SW480 (cell line): ENCODE measurements around the gene SLC26A11.
"Not testable (repeated sequence)": the region's sequence is repeated elsewhere in the genome, so short reads cannot be mapped to it uniquely, and the experiment has no call there.

ENCODE experiments used
- DNase-seq: peaks from one replicate; pipeline ENCODE4 v3.0.0-alpha.2; 2016; ENCODE audit warnings: low spot score

SLC26A11 gene

DNA sequence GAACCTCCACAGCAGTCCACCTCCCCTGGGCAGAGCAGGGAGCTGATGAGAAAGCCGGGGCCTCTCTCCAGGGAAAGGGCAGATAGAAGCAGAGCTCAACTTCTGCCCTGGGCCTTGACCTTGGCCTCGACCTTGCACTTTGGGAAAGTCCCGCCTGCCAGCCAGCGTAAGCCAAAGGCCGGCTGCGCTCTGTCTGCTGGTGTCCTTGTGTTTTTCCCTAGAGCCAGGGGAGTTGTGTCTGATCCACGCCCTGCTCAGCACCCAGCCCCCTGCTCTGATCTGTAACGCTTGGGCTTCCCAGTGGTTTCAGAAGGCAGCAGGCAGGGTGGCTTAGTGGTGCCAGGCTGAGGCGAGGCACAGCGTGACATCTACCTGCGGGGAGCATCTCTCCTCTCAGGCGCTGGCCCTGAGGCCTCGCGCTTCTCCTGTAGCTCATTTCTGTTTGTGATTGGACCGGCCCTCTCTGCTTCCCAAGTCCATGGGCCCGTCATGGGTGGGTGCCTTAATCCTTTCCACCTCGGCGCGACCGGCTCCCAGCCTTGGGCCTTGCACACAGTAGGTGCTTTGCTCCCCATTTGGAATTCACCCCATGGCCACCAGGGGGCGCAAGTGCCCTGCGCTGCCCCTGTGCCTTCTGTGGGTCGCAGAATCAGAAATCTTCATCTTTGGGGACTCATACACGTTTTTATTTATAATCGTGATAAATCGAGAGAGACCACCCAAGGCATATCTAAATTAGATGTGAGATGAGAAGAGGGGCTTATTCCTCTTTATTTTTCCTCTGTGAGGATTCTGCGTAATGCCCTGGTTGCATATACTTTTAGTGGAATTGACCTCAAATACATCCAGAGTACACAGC lies 24.3 kb upstream of the SLC26A11 start:
- no peak for DNase-seq

DNA sequence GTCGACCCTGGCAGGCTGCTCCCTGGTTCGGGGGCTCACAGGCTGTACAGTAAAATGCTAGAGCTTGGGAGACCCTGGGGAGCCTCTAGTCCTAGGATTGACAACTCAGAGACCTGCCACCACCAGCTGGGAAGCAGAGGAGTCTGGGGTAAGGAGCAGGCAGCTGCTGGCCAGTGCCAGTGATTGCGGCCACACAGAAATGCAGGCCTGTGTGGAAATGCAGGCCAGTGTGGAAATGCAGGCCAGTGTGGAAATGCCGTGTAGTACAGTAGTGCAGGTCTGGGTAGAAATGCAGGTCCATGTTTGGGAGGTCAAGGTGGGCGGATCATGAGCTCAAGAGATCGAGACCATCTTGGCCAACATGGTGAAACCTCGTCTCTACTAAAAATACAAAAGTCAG lies 23.6 kb upstream of the SLC26A11 start:
- DNase-seq = no peak

DNA sequence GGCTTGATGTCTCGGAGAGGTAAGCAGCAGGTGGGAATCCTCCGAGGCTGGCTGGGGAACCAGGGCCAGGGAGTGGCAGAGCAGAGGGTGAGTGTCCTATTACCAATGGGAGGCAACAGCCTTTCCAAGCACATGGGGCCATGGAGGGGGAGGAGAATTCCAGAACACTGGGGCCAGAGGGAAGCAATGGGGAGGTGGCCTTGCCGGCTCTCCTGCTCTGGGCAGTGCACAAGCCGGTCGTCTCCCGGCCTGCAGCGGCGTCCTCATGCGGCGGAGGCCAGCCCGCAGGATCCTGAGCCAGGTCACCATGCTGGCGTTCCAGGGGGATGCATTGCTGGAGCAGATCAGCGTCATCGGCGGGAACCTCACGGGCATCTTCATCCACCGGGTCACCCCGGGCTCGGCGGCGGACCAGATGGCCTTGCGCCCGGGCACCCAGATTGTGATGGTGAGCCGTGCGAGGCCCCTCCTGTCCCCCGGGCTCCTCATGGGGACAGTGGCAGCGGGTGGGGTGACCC lies 22.0 kb upstream of the SLC26A11 start:
- DNase-seq = no peak

DNA sequence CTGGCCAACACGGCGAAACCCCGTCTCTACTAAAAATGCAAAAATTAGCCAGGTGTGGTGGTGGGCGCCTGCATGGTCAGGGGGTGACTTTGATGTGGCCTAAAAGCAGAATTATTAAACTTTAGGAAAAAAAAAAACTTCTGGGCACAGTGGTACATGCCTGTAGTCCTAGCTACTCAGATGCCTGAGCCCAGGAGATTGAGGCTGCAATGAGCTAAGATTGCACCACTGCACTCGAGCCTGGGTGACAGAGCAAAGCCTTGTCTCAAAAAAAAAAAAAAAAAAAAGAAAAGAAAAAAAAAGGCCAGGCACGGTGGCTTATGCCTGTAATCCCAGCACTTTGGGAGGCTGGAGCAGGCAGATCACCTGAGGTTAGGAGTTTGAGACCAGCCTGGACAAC lies 20.9 kb upstream of the SLC26A11 start:
- not testable (repeated sequence) for DNase-seq

DNA sequence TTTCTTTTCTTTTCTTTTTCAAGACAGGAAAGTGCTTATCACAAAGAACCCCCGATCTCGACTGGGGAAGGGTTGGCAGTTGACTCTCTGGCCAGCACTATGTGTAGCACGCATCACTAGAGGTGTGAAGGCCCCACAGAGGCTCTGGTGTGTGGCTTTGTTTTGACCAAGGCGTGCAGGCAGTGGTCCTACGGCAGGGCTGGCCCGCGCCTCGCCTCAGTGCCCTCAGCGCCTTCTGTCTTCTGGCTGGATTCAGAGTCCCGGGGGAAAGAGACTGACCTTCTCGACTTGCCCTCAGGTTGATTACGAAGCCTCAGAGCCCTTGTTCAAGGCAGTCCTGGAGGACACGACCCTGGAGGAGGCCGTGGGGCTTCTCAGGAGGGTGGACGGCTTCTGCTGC lies 18.8 kb upstream of the SLC26A11 start:
- DNase-seq = no peak

DNA sequence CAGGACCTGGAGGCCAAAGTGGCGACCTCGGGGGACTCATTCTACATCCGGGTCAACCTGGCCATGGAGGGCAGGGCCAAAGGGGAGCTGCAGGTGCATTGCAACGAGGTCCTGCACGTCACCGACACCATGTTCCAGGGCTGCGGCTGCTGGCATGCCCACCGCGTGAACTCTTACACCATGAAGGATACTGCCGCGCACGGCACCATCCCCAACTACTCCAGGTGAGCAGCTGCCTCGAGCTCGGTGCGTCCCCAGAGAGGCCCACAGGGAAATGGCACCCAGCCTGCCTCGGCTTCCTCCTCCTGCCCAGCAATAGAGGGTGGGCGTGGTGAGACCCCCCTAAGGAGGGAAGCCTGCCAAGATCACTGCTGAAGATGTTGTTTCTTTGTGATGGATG lies 18.0 kb upstream of the SLC26A11 start:
- no peak for DNase-seq

DNA sequence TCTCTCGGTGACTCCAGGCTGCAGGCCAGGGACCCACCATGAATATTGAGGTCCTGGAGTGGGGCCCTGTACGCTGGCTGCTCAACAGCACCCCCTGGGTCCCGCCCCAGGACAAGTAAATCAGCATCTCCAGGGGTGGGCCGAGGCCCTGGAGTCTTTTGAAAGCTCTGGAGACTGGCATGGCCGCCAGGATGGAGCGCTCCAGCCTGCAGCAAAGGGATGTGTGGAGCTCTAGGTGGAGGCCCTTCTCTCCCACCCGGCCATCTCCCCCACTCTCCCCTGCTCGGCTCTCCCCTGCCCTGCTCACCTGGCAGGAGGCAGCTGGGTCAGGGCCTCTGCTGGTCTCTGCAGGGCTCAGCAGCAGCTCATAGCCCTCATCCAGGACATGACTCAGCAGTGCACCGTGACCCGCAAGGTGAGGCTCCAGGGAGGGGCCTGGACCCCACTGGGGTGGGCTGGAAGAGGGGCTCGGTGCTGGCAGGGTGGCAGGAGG lies 16.7 kb upstream of the SLC26A11 start:
- DNase-seq = no peak

DNA sequence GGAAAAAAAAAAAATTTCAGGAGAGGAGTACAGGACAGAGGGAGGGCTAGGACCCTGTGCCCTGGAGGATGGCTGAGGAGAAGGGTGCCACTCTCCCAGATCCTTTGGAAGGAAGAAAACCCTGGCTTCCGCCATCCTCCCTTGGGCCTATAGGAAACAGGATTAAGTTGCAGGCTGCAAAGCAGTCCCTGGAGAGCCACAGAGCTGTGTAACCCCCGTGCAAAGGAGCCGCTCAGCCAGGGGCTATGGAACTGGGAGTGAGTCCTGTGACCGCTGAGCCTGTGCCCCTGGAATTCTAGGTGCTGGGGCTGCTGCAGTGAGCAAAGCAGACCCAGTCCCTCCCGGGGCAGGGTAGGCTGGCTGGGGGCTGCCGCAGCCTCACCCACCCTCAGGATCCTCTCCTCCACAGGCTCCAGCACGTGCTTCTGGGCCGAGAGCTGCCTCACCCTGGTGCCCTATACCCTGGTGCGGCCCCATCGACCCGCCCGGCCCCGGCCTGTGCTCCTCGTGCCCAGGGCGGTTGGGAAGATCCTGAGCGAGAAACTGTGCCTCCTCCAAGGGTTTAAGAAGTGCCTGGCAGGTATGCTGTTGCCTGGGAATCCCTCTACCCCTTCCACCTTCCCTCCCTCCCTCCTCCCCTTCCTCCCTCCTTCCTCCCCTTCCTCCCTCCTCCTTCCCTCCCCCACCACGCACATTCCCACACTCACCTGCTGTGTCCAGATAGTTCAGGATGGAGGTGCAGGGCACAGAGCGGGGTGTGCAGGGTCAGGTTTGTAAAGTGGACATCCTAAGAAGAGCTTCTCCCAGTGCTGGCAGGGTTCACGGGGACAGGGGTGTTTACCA lies 15.4 kb upstream of the SLC26A11 start:
- DNase-seq = no peak

DNA sequence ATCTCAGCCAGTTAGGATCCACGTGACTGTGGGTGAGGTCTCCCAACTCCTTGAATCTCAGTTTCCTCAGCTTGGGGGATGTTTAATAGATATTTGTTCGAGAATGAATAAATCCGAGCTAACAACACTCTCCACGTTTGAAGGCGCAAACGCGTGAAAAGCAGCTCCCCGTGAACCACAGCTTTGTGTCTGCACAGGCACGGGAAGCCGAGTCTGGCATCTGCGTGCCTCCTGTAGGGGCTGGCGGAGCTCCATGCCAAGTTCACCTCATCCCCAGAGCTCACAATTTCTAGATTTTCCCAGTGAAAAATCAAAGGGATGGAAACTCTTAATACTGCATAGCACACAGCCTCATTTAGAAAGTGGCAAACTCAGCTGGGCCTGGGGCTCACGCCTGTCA lies 14.4 kb upstream of the SLC26A11 start:
- no peak for DNase-seq

DNA sequence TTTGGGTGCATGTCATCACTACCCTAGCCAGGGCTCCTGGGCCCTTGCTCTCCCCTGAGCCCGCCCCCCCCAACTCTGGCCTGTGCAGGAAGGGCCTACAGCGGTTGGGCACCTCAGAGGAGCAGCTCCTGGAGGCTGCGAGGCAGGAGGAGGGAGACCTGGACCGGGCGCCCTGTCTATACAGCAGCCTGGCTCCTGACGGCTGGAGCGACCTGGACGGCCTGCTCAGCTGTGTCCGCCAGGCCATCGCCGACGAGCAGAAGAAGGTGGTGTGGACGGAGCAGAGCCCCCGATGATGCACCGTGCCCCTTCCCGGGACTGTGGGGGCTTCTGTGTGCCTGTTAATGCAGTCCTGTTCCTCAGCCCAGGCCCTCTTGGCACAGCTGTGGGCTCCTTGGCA lies 12.2 kb upstream of the SLC26A11 start:
- DNase-seq = no peak

DNA sequence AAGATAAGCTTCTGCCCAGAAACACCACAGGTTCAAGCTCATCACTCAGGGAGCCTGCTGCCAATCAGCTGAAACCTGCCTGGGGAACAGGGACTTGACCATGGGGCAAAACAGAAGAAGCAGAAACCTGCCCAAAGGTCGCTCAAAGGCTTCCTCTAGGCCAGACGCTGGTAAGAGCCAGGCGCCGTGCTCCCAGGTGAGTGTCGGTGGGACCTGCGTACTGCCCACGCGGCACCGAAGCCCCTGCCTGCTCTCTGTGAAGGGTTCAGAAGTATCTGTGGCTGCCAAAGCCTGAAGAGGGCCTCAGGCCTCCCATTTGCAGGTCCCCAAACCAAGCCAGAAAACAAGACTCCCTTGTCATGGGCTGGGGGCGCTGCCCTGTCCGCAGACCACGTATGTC lies 10.5 kb upstream of the SLC26A11 start:
- DNase-seq = no peak

DNA sequence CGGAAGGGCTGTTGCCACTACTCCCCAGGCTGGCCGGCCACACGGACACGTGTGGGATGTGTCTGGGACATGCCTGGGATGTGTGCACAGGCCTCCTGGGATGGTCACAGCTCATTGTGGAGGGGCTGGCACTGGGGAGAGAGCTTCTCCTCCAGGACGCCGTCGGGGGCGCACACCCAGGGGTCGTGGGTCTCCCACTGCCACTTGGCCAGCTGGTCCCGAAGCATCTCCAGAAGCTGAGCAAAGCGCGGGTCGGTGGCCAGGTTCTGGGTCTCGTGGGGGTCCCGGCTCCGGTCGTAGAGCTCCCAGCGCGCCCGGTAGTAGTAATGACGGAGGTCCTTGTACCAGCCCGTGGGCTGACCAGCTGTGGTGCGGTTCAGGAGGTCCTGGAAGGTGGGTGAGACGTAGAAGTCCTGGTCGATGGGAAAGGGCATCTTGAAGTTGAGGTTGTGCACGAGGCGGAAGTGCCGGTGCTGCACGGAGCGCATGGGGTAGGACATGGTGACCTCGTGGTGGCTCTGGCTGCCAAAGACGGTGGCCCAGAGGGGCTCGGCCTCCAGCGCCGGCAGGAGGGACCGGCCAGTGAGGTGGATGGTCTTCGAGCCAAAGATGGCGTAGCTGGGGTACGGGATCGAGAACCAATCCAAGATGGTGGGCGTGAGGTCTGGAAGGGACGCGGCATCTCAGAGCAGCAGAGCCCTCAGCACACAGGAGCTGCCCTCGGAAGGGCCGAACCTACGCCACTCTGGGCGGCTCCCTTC lies 9.7 kb upstream of the SLC26A11 start:
- DNase-seq = no peak

DNA sequence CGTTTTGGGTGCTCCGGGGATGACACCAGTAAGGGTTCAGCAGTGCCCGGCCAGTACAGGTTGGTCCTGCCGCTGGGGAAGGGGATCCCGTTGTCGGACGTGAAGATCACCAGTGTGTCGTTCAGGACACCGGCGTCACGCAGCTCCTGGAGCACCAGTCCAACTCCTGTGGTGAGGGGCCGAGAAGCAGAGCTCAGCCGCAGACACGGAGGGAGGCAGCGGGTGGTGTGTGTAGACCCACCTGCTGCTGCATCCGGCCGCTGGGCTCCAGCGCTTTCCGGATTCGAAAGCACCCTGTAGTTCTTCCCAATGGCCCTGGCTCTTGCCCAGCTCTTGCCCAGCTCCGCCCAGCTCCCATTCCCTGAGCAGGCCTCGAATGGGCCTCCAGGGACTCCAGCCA lies 8.1 kb upstream of the SLC26A11 start:
- DNase-seq = no peak

DNA sequence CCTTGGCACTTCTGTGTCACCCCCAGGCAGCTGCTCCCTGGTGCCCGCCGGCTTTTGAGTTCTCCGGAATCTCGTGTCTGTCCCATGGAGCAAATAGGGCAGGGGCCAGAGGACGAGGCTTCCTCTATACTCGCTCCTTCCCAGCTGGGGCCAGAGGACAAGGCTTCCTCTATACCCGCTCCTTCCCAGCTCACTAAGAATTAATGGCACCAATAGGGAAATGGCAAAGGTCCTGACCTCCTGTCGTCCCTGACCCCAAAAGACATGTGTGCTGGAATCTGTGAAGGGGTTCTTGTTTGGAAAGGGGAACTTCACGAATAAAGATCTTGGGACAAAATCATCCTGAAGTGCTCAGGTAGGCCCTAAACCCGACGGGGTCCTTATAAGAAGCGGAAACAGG lies 7.7 kb upstream of the SLC26A11 start:
- no peak for DNase-seq

DNA sequence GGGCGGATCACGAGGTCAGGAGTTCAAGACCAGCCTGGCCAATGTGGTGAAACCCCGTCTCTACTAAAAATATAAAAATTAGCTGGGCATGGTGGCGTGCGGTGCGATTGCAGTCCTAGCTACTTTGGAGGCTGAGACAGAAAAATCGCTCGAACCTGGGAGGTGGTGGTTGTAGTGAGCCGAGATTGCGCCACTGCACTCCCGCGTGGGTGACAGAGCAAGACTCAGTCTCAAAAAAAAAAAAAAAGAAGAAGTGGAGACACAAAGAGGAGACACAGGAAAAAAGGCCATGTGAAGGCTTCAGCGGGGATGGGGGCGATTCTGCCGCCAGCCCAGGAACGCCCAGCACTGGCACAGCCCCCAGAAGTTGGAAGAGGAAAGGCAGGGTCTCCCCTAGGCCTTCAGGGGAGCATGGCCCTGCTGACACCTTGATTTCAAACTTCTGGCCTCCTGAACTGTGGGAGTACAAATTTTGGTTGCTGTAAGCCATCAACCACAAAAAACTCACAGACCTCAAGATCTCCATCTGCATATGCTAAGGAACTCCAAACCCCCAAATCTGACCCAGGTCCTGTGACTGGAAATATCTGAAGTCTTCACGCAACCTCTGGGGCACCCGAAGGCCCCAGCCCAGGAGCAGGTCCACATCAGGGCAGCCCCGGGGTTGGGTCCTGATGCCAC lies 7.1 kb upstream of the SLC26A11 start:
- no peak for DNase-seq

DNA sequence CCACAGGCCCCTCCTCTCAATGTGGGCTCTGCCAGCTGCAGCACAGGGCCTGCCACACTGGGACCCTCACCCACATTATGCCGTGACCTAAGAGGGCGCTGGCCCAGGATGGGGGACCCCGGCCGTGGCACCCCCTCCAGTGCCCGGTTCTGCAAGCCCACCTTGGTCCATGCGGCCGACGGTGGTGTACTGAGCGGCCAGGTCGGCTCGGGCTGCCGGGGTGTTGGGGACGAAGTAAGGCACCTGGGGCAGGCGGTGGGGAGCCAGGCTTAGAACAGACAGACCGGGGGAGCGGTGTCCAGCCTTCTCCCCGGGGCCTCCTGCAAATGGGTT lies 6.6 kb upstream of the SLC26A11 start:
- no peak for DNase-seq

DNA sequence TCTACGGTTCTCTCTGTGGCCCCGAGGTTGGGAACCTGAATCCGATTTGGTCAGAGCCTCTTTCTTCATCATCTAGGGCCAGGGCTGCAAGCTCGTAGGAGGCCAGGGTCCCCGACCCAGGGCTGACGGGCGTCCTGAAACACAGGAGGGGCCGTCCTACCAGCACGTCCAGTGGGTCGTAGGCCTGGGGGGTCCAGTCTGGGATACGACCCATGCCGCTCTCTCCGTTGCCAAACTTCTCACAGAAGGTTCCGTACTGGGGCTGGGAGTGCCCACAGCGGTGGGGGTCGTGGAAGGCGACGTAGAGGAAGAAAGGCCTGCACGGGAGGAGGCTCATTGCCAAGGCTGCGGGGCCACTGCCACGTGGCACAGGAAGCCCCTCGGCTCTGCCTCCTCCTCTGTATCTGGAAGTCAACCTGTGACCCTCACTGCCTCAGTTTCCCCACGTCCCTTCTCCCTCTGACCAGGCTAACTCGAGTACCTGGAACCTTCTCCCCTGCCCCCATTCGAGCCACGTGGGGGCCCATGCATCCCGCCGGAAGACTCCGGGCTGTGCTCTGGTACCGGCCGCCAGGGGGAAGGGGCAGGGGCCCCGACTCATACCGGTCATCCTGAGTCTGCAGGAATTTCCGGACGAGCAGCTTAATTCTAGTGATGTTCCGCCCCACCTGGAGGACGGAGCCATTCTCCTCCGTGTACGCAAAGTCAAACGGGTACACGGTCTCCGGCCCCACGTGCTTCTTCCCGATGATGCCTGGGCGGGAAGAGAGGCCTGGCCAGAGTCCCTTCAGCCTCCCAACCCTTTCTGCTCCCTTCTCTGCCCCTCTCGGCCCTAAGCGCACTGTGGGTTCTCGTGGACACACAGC lies 6.0 kb upstream of the SLC26A11 start:
- DNase-seq = no peak

DNA sequence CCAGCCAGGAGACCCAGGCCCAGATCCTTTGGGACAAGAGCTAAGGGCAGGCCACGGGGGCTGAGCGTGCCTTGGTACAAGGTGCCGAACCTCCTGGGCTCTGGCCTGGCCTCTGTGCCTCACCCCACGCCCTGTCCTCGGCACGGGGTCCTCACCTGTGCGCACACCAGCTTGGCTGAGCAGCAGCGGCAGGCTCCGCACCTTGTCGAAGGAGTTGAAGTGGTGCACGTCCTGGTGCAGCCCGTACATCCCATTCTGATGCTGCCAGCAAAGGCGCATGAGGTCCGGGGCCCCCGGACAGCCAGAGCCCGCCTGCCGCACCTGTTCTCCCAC lies 5.4 kb upstream of the SLC26A11 start:
- no peak for DNase-seq

DNA sequence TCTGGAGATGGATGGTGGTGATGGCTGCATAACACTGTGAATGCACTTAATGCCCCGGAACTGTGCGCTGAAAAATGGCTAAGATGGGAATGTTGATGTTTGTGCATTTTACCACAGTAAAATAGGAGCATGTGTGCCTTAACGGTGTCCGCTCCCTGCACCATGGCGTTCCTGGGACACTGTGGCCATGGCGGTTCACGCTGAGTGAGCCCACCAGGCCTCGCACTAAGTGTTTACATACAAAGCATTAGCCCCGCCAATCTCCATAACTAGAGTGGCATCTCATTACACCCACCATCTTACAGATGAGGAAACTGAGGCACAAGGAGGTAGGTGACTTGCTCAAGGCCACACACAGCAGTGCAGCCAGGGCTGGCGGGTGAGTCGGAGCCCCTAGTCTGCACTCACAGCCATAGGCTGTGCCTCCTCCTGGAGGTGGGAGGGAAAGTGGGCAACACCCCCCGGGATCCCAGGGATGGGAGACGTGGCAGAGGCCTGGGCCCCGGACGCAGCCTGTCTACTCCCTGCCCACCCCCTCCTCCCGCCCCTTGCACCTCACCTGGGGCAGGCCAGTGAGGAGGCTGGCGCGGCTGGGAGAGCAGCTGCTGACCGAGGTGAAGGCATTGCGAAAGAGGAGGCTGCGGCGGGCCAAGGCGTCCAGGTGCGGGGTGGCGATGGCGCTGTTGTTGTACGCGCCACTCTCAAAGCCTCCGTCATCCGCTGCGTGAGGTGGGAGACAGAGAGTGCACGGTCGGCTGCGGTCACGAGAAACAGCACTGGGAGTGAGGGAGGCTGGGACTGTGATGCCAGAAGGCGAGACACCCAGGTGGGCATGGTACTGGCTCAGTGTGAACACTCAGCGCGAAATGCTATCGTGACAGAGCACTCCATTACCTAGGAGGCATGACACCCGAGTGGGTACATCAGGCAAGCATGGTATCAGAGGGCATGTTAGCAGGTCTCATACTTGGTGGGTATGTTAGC lies 3.5 kb upstream of the SLC26A11 start:
- no peak for DNase-seq
